Measurements from ENCODE around the gene ACOXL. TPM values are rescaled to one million over a fixed set of nuclear protein-coding genes. Genes with fewer than 3 reads are reported as not detected.

ACOXL gene
- total and polyA plus RNA-seq, 2 of the 8 experiments (the other 6 are each of a cell fraction or from before 2014, with no cell fraction given): 11.4 to 20.6 TPM

DNA sequence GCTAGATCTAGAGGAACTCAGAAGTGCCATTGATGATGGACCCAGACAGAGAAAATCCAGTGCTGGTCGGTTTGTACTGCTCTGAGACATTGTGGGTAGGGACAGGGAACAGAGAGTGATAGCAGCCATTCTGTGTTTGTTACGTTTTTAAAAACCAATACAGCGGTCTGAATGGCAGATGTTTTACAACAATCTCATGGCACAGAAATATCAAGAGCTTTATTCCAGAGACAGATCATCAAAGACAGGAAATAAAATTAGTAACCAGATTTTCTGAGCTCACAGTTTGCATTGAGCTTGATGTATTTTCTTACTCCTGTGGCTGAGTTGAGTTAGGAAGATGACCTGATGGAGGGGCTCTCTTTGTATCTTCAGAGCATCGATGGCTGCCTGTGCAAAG lies 273.4 kb downstream of the ACOXL start (continued):
- TF ChIP-seq, protein P1, sequence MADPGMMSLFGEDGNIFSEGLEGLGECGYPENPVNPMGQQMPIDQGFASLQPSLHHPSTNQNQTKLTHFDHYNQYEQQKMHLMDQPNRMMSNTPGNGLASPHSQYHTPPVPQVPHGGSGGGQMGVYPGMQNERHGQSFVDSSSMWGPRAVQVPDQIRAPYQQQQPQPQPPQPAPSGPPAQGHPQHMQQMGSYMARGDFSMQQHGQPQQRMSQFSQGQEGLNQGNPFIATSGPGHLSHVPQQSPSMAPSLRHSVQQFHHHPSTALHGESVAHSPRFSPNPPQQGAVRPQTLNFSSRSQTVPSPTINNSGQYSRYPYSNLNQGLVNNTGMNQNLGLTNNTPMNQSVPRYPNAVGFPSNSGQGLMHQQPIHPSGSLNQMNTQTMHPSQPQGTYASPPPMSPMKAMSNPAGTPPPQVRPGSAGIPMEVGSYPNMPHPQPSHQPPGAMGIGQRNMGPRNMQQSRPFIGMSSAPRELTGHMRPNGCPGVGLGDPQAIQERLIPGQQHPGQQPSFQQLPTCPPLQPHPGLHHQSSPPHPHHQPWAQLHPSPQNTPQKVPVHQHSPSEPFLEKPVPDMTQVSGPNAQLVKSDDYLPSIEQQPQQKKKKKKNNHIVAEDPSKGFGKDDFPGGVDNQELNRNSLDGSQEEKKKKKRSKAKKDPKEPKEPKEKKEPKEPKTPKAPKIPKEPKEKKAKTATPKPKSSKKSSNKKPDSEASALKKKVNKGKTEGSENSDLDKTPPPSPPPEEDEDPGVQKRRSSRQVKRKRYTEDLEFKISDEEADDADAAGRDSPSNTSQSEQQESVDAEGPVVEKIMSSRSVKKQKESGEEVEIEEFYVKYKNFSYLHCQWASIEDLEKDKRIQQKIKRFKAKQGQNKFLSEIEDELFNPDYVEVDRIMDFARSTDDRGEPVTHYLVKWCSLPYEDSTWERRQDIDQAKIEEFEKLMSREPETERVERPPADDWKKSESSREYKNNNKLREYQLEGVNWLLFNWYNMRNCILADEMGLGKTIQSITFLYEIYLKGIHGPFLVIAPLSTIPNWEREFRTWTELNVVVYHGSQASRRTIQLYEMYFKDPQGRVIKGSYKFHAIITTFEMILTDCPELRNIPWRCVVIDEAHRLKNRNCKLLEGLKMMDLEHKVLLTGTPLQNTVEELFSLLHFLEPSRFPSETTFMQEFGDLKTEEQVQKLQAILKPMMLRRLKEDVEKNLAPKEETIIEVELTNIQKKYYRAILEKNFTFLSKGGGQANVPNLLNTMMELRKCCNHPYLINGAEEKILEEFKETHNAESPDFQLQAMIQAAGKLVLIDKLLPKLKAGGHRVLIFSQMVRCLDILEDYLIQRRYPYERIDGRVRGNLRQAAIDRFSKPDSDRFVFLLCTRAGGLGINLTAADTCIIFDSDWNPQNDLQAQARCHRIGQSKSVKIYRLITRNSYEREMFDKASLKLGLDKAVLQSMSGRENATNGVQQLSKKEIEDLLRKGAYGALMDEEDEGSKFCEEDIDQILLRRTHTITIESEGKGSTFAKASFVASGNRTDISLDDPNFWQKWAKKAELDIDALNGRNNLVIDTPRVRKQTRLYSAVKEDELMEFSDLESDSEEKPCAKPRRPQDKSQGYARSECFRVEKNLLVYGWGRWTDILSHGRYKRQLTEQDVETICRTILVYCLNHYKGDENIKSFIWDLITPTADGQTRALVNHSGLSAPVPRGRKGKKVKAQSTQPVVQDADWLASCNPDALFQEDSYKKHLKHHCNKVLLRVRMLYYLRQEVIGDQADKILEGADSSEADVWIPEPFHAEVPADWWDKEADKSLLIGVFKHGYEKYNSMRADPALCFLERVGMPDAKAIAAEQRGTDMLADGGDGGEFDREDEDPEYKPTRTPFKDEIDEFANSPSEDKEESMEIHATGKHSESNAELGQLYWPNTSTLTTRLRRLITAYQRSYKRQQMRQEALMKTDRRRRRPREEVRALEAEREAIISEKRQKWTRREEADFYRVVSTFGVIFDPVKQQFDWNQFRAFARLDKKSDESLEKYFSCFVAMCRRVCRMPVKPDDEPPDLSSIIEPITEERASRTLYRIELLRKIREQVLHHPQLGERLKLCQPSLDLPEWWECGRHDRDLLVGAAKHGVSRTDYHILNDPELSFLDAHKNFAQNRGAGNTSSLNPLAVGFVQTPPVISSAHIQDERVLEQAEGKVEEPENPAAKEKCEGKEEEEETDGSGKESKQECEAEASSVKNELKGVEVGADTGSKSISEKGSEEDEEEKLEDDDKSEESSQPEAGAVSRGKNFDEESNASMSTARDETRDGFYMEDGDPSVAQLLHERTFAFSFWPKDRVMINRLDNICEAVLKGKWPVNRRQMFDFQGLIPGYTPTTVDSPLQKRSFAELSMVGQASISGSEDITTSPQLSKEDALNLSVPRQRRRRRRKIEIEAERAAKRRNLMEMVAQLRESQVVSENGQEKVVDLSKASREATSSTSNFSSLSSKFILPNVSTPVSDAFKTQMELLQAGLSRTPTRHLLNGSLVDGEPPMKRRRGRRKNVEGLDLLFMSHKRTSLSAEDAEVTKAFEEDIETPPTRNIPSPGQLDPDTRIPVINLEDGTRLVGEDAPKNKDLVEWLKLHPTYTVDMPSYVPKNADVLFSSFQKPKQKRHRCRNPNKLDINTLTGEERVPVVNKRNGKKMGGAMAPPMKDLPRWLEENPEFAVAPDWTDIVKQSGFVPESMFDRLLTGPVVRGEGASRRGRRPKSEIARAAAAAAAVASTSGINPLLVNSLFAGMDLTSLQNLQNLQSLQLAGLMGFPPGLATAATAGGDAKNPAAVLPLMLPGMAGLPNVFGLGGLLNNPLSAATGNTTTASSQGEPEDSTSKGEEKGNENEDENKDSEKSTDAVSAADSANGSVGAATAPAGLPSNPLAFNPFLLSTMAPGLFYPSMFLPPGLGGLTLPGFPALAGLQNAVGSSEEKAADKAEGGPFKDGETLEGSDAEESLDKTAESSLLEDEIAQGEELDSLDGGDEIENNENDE (IDR thresholded peaks at IDR 0.05; ENCODE audit: insufficient replicate concordance, low read length): no peak
- TF ChIP-seq JUND (IDR thresholded peaks at IDR 0.05; ENCODE audit: low read length) (no peak), GABPA (IDR thresholded peaks at IDR 0.05; ENCODE audit: borderline replicate concordance, insufficient read depth, low read length) (no peak), SUZ12 (IDR thresholded peaks at IDR 0.05; ENCODE audit: low read length) (no peak), RFX5 (IDR thresholded peaks at IDR 0.05; ENCODE audit: borderline replicate concordance, low read depth, low read length) (no peak), KDM4A (IDR thresholded peaks at IDR 0.05; ENCODE audit: low read depth, low read length, severe bottlenecking) (no peak), TAF7 (optimal IDR thresholded peaks at IDR 0.05; ENCODE audit: borderline replicate concordance, low read depth, low read length) (no peak), ZNF274 (IDR thresholded peaks at IDR 0.05; ENCODE audit: borderline replicate concordance, extremely low read depth, low read length) (no peak), SRF (IDR thresholded peaks at IDR 0.05; ENCODE audit: low read depth, low read length) (no peak)
- TF ChIP-seq, protein P2, sequence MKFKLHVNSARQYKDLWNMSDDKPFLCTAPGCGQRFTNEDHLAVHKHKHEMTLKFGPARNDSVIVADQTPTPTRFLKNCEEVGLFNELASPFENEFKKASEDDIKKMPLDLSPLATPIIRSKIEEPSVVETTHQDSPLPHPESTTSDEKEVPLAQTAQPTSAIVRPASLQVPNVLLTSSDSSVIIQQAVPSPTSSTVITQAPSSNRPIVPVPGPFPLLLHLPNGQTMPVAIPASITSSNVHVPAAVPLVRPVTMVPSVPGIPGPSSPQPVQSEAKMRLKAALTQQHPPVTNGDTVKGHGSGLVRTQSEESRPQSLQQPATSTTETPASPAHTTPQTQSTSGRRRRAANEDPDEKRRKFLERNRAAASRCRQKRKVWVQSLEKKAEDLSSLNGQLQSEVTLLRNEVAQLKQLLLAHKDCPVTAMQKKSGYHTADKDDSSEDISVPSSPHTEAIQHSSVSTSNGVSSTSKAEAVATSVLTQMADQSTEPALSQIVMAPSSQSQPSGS (IDR thresholded peaks at IDR 0.05; ENCODE audit: low read length): no peak
